GM18520 (cell line): Measurements from ENCODE around the gene PRKAR1B.
"Not testable (repeated sequence)": the region's sequence is repeated elsewhere in the genome, so short reads cannot be mapped to it uniquely, and the experiment has no call there.

Source experiments
- ATAC-seq: cut with Tn5 transposase; IDR thresholded peaks from one replicate; pipeline ENCODE4 v1.9.1; 2021; ENCODE audit not compliant: unreplicated experiment

PRKAR1B gene

DNA sequence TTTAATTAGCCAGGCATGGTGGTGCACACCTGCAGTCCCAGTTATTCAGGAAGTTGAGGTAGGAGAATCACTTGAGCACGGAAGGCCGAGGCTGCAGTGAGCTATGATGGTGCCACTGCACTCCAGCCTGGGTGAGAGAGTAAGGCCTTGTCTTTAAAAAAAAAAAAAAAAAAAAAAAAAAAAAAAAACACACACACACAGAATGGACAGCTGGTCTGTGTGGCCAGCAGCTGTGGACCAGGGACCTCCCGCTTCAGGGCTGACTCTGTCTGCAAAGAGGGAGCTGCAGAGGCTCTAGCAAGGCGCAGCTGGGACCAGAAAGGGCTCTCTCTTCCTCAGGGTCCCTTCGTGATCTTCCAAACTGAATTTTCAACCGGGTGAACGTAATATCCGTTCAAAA is 54.2 kb downstream of the PRKAR1B start:
- ATAC-seq, result no peak

DNA sequence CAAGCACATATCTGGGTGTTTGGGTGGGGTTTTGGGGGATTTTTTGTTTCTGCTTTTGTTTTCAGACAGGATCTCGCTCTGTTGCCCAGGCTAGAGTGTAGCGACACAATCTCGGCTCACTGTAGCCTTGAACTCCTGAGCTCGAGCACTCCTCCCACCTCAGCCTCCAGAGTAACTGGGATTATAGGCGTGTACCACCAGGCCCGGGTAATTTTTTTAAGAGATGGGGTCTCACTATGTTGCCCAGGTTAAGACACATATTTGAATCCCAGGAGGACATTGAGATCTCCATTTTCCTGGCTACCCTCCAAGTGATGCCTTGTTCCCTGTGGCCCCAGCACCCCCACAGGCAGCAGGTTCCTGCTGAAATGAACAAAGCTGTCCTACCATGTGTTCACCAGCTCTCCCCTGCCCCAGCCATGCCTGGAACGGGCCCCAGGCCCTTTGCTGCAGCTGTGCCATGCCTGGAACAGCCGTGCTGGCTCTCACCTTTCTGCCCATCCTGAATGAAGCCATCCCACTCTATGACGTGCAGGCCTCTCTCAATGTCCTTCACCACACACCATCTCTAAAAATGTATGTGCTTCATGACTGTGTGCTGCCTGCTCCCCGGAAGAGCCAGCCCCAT is 55.6 kb downstream of the PRKAR1B start:
- no peak for ATAC-seq

DNA sequence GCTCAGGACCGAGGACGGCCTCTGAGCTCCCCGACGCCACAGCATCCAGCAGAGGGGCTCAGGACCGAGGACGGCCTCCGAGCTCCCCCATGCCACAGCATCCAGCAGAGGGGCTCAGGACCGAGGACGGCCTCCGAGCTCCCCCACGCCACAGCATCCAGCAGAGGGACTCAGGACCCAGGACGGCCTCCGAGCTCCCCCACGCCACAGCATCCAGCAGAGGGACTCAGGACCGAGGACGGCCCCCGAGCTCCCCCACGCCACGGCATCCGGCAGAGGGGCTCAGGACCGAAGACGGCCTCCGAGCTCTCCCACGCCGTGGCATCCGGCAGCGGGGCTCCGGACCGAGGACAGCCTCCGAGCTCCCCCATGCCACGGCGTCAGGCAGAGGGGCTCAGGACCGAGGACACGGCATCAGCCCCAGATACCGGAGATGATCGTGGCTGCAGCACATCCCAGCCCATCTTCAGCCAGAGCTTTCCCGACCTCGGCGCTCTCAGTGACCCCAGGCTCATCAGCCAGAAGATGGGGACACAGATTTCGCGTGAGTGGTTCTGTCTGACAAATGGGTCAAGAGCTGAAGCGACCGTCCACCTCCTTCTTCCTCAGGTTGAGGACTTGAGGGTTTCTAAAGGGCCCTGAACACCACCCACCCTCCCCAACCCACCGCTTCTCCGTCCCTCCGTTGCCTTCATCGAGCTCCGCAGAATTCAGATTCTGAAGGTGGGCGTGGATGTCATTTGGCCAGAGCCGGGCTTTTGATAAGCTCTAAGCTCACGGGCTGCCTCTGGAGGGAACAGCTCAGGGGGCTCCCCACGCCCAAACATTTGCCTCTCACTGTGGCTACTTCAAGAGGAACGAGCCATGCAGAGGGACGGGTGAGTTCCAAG is 56.3 kb downstream of the PRKAR1B start:
- ATAC-seq, result no peak

DNA sequence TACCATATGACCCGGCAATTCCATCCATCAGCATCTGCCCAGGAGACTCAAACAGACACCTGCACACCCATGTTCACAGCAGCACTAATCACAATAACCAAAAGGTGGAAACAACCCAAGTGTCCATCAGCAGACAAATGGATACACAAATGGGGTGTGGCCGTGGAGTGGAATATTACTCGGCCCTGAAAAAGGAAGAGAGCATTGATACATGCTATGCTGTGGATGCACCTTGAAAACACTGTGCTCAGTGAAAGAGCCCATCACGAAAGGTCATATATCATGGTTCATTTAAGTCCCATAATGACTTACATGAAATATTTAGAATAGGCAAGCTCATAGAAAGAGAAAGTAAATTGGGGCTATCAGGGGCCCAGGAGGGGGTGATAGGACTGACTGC is 58.1 kb downstream of the PRKAR1B start:
- no peak for ATAC-seq

DNA sequence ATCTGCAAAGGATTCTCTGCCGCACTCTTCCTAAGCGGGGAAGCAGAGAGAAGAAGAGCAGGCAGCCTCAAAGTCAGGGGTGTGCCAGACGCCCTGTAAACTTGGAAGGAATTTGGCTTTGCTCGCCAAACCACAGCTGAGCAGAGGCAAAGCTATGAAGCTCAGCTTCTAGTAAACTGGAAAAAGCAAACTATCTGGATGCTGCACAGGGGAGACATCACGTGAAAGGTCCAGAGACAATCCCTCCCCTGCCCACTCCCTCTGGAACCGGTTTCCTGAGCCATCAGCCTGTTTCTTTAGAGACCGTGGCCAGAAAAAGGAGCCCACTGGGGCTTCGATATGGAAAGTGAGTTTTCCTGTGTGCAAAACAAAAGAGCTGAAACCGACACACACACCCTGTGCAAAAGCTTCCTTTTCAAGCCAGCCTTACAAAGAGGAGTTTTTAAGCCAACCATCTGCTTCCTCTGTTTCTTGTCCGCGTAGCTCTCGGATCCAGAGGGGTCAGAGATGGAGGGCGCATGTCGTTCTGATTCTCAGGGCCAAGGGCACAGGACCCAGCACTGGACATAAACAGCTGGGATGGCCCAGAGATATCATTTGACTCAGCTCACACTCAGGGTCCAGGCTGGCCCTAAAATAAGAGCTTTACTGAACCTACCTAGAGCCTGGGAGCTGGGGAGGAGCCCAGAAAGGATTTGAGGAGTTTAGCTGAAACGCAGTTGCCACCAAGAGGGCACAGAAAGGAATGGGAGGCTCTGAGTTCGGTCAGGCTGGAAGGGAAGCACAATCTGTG is 58.7 kb downstream of the PRKAR1B start:
- ATAC-seq, result no peak

DNA sequence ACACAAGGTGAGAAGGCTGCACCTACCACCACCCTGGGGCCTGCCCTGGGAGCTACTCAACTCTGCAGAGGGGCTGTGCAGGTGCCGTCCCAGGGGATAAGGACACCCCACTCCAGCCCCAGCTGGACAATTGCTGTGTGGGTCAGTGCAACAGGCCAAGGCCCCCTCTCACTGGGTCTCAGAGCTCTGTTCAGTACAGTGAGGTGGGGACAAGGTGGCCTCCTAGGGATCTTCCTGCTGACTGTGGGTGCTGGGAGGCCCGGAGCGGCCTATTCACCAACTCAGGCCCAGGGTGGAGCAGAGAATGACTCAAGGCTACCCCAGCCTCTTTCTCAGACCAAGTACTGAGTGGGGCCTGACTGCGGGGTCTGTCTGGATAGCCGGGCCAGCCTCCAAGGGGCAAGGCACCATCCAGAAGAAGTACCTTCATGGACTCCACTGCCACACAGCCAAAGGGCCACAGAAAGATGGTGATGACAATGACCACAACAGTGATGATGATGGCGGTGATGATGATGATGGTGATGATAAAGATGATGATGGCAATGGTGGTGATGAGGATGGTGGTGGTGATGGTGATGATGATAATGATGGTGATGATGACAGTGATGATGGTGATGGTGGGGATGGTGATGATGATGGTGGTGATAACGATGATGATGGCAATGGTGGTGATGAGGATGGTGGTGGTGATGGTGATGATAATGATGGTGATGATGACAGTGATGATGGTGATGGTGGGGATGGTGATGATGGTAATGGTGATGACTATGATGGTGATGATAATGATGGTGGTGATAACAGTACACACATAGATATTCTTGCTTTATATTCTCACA is 60.4 kb downstream of the PRKAR1B start:
- no peak for ATAC-seq

DNA sequence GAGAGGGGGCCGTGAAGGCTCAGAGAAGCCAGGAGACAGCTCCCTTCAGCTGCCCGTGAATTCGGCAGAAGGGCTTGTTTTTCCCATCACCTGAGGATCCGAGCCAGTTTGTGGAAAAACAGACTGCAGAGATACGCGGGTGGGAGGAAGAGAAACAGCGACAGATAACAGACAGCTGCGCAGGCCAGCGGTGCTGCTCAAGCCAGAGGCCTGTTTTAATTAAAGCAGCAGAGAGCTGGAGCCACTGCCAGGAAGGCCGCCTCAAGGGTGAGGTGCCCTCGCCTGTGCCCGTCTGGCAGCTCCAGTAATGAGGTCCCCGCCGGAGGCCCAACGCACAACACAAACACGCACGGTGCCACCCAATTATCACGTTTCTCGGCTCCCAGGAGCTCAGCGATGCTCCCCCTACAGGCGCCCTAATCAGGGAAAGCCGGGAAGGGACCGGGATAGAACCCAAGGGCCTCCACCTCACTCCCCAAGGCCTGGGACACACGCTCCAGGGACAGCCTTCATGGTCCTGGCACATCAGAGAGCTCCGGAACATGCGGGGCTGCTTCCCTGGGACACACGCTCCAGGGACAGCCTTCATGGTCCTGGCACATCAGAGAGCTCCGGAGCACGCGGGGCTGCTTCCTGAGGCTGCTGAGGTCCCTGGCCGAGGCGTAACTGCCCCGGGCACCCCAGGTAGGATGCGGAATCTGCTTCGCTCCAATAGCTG is 61.2 kb downstream of the PRKAR1B start:
- ATAC-seq, result no peak

DNA sequence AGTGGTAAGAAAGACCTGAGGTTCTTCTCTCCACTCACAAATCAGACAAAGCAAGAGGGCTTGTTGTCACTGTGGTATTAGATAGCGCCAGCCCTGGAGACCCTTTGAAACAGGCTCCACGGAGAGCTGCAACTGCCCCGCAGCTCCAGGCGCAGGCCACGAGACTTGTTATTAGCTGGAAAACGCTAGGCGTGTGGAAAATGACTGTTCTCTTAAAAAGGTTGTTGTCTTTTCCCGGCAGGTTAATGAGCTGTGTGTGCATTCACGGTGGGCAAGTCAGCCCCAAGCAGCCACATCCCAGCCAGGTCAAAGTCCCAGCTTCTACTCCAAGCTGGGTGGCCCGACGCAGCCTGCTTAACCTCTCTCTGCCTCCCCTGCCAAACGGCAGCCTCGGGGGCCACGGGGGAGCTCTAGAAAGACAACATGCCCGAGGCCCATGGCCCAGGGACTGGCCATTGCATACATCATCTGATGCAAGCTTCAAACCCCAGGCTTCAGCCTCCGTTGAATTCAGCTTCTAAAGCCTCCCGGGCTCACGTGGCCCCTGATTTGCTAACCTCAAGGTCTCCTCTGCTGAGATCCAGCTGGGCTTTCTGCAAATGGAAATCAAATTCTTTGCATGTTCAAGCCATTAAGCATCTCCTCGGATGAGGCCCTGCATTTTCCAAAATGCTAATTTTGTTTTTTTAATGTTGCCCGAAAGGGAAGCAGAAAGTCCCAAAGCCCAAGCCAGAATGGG is 61.9 kb downstream of the PRKAR1B start:
- ATAC-seq, result no peak

DNA sequence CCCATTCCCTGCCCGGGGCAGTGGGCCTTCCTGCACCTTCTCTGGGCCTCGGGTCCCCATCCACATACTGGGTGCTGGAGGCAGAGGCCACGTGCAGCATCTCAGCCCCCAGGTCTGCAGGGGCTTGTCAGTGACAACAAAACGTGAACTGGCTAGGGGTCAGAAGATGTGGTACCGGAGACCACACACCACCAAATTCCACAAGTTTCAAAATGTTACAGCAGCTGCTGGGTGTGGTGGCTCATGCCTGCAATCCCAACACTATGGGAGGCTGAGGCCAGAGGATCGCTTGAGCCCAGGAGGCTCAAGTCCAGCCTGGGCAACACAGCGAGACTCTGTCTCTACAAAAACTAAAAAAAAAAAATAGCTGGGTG is 62.7 kb downstream of the PRKAR1B start:
- ATAC-seq, result no peak

DNA sequence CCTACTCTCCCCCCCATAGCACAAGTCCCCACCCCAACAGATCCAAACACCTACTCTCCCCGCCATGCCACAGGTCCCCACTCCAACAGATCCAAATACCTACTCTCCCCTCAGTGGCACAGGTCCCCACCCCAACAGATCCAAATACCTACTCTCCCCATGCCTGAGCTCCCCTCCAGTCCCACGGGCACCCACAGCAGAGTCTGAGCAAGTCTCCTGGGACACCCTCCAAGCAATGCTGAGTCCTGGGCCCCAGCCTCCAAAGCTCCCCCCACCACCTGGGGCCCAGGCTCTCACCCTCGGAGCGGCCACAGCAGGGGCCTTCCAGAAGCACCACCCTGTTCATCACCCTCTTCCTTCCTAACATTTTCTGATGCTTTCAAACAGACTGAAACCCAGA is 64.5 kb downstream of the PRKAR1B start:
- no peak for ATAC-seq

DNA sequence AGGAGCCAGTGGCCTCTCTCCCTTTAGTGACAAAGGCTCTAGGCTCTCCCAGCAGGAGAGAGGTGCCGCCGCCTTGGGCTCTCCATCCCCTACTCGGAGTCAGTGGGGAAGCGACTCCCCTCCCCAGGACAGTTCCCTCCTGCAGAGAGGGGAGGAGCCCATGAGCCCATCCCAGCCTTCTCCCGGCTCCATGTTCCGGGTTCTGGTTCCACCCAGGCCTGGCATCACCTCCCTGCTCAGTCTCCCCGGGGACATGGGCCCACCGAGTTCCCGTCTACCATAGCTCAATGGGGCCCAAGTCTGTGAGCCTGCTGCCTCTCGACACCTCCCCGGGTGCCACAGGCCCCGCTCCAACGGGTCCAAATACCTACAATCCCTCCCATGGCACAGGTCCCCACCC is 67.1 kb downstream of the PRKAR1B start:
- no peak for ATAC-seq

DNA sequence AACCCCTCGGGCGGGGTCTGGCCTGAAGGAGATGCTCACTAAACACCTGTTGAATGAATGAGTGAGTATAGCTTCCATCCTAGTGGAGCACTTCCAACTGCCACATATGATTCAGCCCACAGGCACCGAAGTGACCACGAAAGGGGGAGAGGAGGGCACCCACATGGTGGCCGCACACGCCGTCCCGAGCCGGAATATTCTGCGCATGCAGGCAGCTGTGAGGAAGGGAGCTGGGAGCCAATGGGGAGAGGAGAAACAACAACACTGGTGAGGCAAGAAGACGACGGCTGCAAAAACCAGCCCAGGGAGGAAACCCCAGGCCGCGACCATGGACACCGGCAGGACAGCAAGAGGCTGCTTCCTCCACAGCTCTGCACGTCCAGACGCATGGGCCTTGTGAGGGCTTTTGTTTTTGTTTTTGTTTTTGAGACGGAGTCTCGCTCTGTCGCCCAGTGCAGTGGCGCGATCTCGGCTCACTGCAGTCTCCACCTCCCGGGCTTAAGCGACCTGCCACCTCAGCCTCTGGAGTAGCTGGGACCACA is 67.7 kb downstream of the PRKAR1B start:
- ATAC-seq, result no peak

DNA sequence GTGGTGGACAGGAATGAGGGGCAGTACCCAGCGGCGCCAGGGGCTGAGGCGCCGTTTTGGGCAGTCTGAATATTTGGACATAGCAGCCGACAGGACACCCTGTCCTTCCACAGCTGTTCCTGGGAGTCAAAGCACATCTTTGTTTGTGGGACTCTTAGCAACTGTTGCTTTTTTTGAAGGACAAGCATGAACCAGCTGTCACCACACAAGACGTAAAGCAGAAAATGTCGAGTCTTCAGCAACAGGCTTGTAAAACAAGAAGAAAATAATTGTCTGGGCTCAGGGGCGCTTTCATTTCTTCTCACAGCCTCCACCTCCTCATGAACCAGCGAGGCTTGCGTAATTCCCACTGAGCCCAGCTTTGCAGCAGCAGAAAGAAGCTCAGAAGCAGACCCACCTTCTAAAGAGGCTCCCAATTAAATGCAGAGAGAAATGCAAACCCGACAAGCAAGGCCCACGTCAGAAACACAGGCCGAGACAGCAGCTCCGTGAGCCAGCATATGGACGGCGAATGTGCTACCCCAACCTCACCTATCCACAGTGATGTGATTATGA is 69.4 kb downstream of the PRKAR1B start:
- no peak for ATAC-seq

DNA sequence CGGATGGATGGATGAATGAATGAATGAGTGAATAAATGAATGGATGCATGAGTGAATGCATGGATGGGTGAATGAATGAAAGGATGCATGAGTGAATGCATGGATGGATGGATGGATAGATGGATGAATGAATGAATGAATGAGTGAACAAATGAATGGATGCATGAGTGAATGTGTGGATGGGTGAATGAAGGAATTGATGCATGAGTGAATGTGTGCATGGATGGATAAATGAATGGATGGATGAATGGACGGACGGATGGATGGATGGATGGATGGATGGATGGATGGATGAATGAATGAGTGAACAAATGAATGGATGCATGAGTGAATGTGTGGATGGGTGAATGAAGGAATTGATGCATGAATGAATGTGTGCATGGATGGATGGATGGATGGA is 70.1 kb downstream of the PRKAR1B start:
- ATAC-seq, result not testable (repeated sequence)

DNA sequence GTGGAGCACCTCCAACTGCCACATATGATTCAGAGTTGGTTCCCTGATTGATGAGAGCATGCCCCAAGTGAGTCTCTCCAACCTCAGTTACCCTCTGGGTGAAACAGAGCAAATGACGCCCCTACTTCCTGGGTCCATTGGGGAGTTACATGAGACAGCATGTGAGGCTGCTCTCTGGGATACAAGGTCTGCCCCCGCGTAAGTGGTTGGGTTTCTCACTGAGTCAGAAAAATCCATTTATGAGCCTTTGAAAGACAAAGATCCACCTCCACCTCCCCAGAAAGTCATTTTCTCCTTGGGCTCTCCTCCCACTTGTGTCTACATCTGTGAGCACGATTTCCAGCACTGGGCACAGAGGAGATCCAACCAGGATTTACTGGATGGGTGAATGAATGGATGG is 71.3 kb downstream of the PRKAR1B start:
- ATAC-seq, result no peak

DNA sequence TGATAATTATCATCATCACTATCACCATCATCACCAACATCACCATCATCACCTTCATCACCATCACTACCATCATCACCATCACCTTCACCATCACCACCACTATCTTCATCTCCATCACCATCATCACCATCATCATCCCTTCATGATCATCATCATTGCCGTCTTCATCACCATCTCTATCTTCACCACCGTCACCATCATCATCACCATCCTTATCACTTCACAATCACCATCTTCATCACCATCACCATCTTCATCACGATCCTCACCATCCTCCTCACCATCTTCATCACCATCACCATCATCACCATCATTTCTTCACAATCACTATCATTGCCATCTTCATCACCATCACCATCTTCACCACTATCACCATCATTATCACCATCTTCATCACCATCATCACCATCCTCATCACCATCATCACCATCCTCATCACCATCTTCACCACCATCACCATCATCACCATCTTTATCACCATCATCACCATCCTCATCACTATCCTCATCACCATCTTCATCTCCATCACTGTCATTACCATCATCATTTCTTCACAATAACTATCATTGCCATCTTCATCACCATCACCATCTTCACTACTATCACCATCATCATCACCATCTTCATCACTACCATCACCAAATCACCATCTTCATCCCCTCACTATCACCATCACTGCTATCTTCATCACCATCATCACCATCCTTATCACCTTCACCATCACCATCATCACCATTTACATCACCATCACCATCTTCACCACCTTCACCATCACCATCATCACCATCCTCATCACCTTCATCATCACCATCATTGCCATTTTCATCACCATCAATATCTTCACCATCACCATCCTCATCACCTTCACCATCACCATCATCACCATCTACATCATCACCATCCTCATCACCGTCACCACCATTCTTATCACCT is 73.0 kb downstream of the PRKAR1B start:
- ATAC-seq, result no peak

DNA sequence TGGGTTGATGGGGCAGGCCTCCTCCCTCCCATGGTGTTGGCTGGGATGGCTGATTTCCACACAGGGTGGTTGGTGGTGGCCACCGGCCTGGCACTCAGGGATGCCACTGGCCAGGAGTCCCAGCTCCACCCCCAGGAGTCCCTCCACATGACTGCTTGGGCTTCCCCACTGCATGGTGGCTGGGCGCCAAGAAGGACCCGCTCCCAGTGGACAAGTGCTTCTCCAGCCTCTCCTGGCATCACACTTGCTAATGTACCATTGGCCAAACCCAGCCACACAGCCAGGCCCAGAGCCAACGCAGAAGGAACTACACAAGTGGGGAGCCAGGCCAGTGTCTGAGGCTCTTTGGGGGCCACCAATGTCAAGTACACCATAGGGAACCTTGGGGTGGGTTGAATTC is 74.2 kb downstream of the PRKAR1B start:
- ATAC-seq, result no peak

DNA sequence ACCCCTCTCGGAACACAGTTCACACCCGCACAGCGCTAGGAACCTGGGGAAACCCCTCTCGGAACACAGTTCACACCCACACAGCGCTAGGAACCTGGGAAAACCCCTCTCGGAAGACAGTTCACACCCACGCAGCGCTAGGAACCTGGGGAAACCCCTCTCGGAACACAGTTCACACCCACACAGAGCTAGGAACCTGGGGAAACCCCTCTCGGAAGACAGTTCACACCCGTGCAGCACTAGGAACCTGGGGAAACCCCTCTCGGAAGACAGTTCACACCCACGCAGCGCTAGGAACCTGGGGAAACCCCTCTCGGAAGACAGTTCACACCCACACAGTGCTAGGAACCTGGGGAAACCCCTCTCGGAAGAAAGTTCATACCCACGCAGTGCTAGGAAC is 74.9 kb downstream of the PRKAR1B start:
- ATAC-seq, result not testable (repeated sequence)
